Natural killer cell (primary cell): ENCODE data around the gene PIPOX. TPM values are rescaled to one million over a fixed set of nuclear protein-coding genes. Genes with fewer than 3 reads are reported as not detected.

ENCODE experiments used
- ATAC-seq, 3 donors: fragments of 150-1000 bp in 2 of 3; fragments of 200-7000 bp in 1 of 3; cut with Tn5 transposase; 1 replicate in 1 of 3; 2 replicates in 2 of 3; pipeline ENCODE4 v1.10.0; 2021; ENCODE audit warnings: mild to moderate bottlenecking in 2 of 3, moderate library complexity in 2 of 3
- DNase-seq, 2 donors: peaks; one replicate each; pipeline versions ENCODE4 v3.0.0 to v3.0.0-alpha.2; 2013 to 2021; ENCODE audit warnings: mixed read lengths in 1 of 2
- H3K27ac ChIP-seq: one replicate; pipeline ENCODE4 v1.5.1; 2013; ENCODE audit warnings: mild to moderate bottlenecking, low read length
- H3K27me3 ChIP-seq: one replicate; pipeline ENCODE4 v1.6.1; 2013; ENCODE audit warnings: low read length; ENCODE audit not compliant: control insufficient read depth, insufficient read depth
- H3K36me3 ChIP-seq: one replicate; pipeline ENCODE4 v1.6.1; 2013; ENCODE audit warnings: low read length; ENCODE audit not compliant: control insufficient read depth, insufficient read depth
- H3K4me1 ChIP-seq: one replicate; pipeline ENCODE4 v1.6.1; 2013; ENCODE audit warnings: low read length; ENCODE audit not compliant: control insufficient read depth, insufficient read depth
- H3K4me3 ChIP-seq: one replicate; pipeline ENCODE4 v1.5.1; 2013; ENCODE audit warnings: low read length
- H3K9me3 ChIP-seq: one replicate; pipeline ENCODE4 v1.6.1; 2013; ENCODE audit warnings: low read length; ENCODE audit not compliant: control insufficient read depth, insufficient read depth
- H3K27ac Mint-ChIP-seq, 2 donors: one replicate each; pipeline ENCODE4 v1.8.0; 2022; ENCODE audit warnings: mild to moderate bottlenecking in 2 of 2, mixed read lengths in 2 of 2, moderate library complexity in 1 of 2
- H3K27me3 Mint-ChIP-seq, 2 donors: one replicate each; pipeline ENCODE4 v1.8.0; 2022; ENCODE audit warnings: low read depth in 2 of 2, mixed read lengths in 2 of 2
- H3K36me3 Mint-ChIP-seq: one replicate; pipeline ENCODE4 v1.8.0; 2022; ENCODE audit warnings: mixed read lengths
- H3K4me1 Mint-ChIP-seq, 2 donors: one replicate each; pipeline ENCODE4 v1.8.0; 2022; ENCODE audit warnings: mixed read lengths in 2 of 2
- H3K4me3 Mint-ChIP-seq: one replicate; pipeline ENCODE4 v1.8.0; 2022; ENCODE audit warnings: mild to moderate bottlenecking, moderate library complexity, mixed read lengths
- H3K9me3 Mint-ChIP-seq, 2 donors: one replicate each; pipeline ENCODE4 v1.8.0; 2022; ENCODE audit warnings: mixed read lengths in 2 of 2
- WGBS: methylation state at CpG from one replicate; pipeline ENCODE4 v1.1.7; 2013; ENCODE audit warnings: missing lambda C conversion rate; ENCODE audit not compliant: insufficient coverage; 5-methylcytosine and 5-hydroxymethylcytosine counted together
- intact Hi-C: fragments of 100-400 bp; cut with micrococcal nuclease; formaldehyde crosslinking; loops from one replicate; pipeline ENCODE4 v1.14.2; 2022
- total RNA-seq, 4 donors: library from RNA; stranded (reverse); fragments of 120-200 nt in 1 of 4; gene quantifications; one replicate each; pipeline versions ENCODE4 v1.2.3 to v1.2.4, GENCODE V29; 2013 to 2022
- TF ChIP-seq, protein P1 (sequence below): fragments of 200-600 bp; IDR thresholded peaks from one replicate; pipeline ENCODE4 v1.8.0; 2022; ENCODE audit warnings: antibody characterized with exemption

The PIPOX gene
- total RNA-seq, 3 donors from 2014 or later (not counting 1 experiment from before 2014, with no cell fraction given), result 3.0 to 5.8 (median 3.4) TPM

DNA sequence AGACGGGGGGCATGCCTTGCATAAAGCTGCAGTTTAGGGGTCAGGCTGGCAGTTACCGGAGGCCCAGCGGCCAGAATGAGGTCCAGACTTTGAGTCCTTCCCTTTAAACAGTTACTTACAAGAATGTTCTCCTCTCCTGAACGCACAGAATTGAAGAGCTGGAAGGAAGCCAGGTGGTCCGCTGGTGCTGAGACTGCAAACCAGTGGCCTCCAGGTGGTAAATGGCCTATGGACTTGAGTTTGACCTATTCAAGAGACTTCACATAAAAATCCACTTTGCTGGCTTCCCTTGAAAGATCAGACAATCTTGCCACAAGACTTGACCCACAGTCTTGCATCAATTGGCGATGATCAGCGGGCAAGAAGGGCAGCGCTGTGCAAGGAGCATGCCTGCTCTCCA is 22.4 kb upstream of the PIPOX start:
- no peak for ATAC-seq
- Histone ChIP-seq H3K27me3 (peaks cover 7% of the 10 kb centered on the region), H3K27ac (no peak overlapping the region), H3K4me3 (no peak overlapping the region), H3K4me1 (peaks cover 9% of the 10 kb centered on the region), H3K36me3 (no peaks in the 10 kb centered on the region), H3K9me3 (no peaks in the 10 kb centered on the region)
- no peak for DNase-seq
- TF ChIP-seq, protein P1, sequence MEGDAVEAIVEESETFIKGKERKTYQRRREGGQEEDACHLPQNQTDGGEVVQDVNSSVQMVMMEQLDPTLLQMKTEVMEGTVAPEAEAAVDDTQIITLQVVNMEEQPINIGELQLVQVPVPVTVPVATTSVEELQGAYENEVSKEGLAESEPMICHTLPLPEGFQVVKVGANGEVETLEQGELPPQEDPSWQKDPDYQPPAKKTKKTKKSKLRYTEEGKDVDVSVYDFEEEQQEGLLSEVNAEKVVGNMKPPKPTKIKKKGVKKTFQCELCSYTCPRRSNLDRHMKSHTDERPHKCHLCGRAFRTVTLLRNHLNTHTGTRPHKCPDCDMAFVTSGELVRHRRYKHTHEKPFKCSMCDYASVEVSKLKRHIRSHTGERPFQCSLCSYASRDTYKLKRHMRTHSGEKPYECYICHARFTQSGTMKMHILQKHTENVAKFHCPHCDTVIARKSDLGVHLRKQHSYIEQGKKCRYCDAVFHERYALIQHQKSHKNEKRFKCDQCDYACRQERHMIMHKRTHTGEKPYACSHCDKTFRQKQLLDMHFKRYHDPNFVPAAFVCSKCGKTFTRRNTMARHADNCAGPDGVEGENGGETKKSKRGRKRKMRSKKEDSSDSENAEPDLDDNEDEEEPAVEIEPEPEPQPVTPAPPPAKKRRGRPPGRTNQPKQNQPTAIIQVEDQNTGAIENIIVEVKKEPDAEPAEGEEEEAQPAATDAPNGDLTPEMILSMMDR, result no peak
- Mint-ChIP-seq H3K4me3 (no peak overlapping the region), H3K36me3 (no peaks in the 10 kb centered on the region), H3K27ac (no peak overlapping the region), H3K4me1 (peaks cover 10 to 12% of the 10 kb centered on the region in 2 donors), H3K27me3 (peaks cover 41 to 43% of the 10 kb centered on the region in 2 donors), H3K9me3 (no peaks in the 10 kb centered on the region)
- WGBS, result 94% methylated on average over 7 of the region's 8 CpGs
- intact Hi-C loops, result no loop called here

DNA sequence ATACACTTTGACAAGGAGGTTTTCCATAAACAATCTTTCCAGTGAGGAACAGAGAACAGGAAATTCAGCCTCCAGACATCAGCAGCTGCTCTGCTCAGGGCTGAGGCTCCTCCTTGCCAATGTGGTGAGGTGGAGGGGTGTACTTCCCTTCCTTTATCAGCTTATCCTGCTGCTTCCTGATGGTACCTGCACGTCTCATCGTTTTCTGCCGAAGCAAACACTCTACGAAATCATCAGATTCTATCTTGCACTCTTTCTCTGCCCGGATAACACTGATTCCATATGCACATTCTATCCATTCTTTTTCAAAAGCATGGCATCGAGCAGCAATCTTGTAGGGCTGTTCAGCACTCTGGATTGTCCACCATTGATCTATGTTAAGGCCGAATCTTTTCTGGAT is 21.7 kb upstream of the PIPOX start:
- Mint-ChIP-seq H3K27ac (no peak overlapping the region), H3K4me1 (peaks cover 10 to 12% of the 10 kb centered on the region in 2 donors), H3K36me3 (no peaks in the 10 kb centered on the region), H3K27me3 (peaks cover 40 to 41% of the 10 kb centered on the region in 2 donors), H3K9me3 (no peaks in the 10 kb centered on the region), H3K4me3 (no peak overlapping the region)
- H3K27me3 ChIP-seq, result peaks cover 7% of the 10 kb centered on the region
- H3K9me3 ChIP-seq, result no peaks in the 10 kb centered on the region
- H3K4me1 ChIP-seq, result peaks cover 9% of the 10 kb centered on the region
- H3K36me3 ChIP-seq, result no peaks in the 10 kb centered on the region
- no peak for ATAC-seq
- no peak overlapping the region for H3K4me3 ChIP-seq
- intact Hi-C loops, result no loop called here
- WGBS, result 46% methylated on average over 7 of the region's 7 CpGs
- TF ChIP-seq, protein P1, result no peak
- H3K27ac ChIP-seq, result no peak overlapping the region
- DNase-seq, result no peak

DNA sequence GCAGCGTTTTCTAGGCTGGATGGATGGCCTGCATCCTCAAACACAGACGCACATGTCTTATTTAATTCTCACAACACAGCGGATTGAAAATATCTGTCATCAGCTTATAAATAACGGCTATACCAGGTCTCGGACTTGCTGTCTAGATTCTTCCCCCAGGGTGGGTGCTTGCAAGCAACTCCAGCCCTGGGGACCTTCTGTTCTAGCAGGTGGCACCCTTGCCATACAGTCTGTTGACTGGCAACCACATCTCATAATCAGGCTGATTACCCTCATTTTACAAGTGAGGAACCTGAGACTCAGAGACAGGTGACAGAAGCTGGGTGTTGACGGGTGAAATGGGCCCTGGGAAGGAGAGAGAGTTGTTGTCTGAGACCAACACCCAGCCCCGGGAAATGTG is 20.9 kb upstream of the PIPOX start:
- no peak overlapping the region for H3K4me3 ChIP-seq
- Mint-ChIP-seq H3K27ac (no peak overlapping the region), H3K27me3 (peaks cover 37 to 42% of the 10 kb centered on the region in 2 donors), H3K9me3 (no peaks in the 10 kb centered on the region), H3K4me3 (no peak overlapping the region), H3K4me1 (peaks cover 10 to 12% of the 10 kb centered on the region in 2 donors), H3K36me3 (no peaks in the 10 kb centered on the region)
- peaks cover 7% of the 10 kb centered on the region for H3K27me3 ChIP-seq
- peaks cover 9% of the 10 kb centered on the region for H3K4me1 ChIP-seq
- no peak overlapping the region for H3K27ac ChIP-seq
- H3K9me3 ChIP-seq, result no peaks in the 10 kb centered on the region
- intact Hi-C loops, result no loop called here
- TF ChIP-seq, protein P1, result no peak
- DNase-seq (no peak), ATAC-seq (no peak)
- no peaks in the 10 kb centered on the region for H3K36me3 ChIP-seq
- 83% methylated on average over 7 of the region's 7 CpGs for WGBS

DNA sequence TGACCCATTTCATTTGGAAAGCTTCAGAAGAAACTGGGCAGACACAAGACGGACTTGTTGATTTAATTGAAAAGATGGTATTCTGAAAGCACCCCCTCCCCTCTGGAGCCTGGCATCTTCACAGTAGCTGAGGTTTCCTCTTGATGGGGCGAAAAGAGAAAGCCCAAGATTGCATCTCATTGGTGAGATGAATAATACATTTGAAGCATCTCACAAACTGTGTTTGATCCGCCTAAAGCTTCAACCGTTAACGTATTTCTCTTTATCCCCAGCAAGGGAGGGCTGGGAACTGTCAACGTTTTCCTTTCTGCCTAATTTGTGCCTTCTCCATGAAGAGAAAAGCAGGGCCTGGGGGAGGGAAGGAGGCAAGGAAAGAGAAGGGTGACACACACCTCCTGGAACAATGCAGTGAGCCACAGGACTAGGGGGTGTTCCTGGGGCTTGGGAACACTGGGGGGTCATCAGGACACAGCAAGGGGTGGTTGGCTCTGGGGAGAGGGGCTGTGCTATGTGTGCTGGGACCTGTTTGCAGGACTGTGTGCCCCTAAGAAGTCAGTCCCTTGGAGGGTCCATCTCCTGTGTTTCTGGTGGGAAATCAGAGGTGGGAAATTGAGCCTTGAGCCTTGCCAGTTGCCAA is 18.5 kb upstream of the PIPOX start:
- H3K27me3 ChIP-seq, result peaks cover 7% of the 10 kb centered on the region
- H3K36me3 ChIP-seq, result no peaks in the 10 kb centered on the region
- no peaks in the 10 kb centered on the region for H3K9me3 ChIP-seq
- peaks cover 9% of the 10 kb centered on the region for H3K4me1 ChIP-seq
- no peak overlapping the region for H3K27ac ChIP-seq
- Mint-ChIP-seq H3K9me3 (no peaks in the 10 kb centered on the region), H3K4me3 (no peak overlapping the region), H3K36me3 (no peaks in the 10 kb centered on the region), H3K4me1 (peaks cover 2 to 4% of the 10 kb centered on the region in 2 donors), H3K27me3 (peaks cover 32 to 37% of the 10 kb centered on the region in 2 donors), H3K27ac (no peak overlapping the region)
- no peak overlapping the region for H3K4me3 ChIP-seq
- intact Hi-C loops, result no loop called here
- TF ChIP-seq, protein P1, result no peak
- ATAC-seq (no peak), DNase-seq (no peak)
- WGBS, result 55% methylated on average over 6 of the region's 6 CpGs
